Type B pancreatic cell (in vitro differentiated cells): ENCODE measurements around the gene RAD51B. TPM values are rescaled to one million over a fixed set of nuclear protein-coding genes. Genes with fewer than 3 reads are reported as not detected.

ENCODE experiments used
- DNase-seq: peaks from one replicate; pipeline ENCODE4 v3.0.0; 2021; ENCODE audit warnings: mixed read lengths; ENCODE audit not compliant: unreplicated experiment; ENCODE audit errors: extremely low spot score
- H3K27ac Mint-ChIP-seq: 2 replicates; pipeline ENCODE4 v1.8.0; 2021; ENCODE audit warnings: mild to moderate bottlenecking, mixed read lengths
- H3K27me3 Mint-ChIP-seq: 2 replicates; pipeline ENCODE4 v1.8.0; 2021; ENCODE audit warnings: mixed read lengths
- H3K36me3 Mint-ChIP-seq: 2 replicates; pipeline ENCODE4 v1.8.0; 2021; ENCODE audit warnings: mixed read lengths
- H3K4me1 Mint-ChIP-seq: one replicate; pipeline ENCODE4 v1.8.0; 2021; ENCODE audit warnings: mixed read lengths; ENCODE audit not compliant: unreplicated experiment
- H3K4me3 Mint-ChIP-seq: 2 replicates; pipeline ENCODE4 v1.8.0; 2021; ENCODE audit warnings: mild to moderate bottlenecking, mixed read lengths
- H3K9me3 Mint-ChIP-seq: 2 replicates; pipeline ENCODE4 v1.8.0; 2021; ENCODE audit warnings: mixed read lengths
- total RNA-seq: library from RNA; stranded (reverse); gene quantifications from 2 replicates; pipeline ENCODE4 v1.2.1, GENCODE V29; 2021; ENCODE audit warnings: low replicate concordance
- TF ChIP-seq, protein P1 (sequence below): fragments of 200-600 bp; sonication (generic); conservative IDR thresholded peaks from 2 replicates; pipeline ENCODE4 v1.5.0; 2021; ENCODE audit warnings: antibody characterized with exemption, mild to moderate bottlenecking

The RAD51B gene
- total RNA-seq, 1 donor from 2014 or later: 27.3 TPM

DNA sequence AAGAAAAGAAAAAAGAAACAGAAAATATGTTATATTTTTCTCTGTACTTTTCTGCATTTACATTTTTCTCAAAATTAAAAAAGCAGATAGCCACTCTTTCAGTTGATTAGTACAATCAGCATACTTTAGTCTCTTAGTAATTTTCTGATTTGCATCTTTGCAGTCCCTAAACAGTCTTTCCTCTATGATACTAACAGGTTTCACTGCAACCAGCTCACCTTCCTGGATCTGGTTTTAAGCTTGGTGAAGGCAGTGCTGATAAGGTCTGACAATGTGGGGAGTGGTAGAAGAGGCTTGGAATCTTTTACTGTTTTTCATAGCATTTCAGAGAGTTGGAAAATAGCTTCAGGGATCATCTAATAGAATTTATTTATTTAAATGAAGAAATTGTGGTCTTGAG, 515.7 kb downstream of the RAD51B start:
- H3K27me3 Mint-ChIP-seq: no peaks in the 10 kb centered on the region
- H3K4me1 Mint-ChIP-seq: peaks cover 43% of the 10 kb centered on the region
- H3K27ac Mint-ChIP-seq: peak overlapping the region; percentile 37
- TF ChIP-seq, protein P1, sequence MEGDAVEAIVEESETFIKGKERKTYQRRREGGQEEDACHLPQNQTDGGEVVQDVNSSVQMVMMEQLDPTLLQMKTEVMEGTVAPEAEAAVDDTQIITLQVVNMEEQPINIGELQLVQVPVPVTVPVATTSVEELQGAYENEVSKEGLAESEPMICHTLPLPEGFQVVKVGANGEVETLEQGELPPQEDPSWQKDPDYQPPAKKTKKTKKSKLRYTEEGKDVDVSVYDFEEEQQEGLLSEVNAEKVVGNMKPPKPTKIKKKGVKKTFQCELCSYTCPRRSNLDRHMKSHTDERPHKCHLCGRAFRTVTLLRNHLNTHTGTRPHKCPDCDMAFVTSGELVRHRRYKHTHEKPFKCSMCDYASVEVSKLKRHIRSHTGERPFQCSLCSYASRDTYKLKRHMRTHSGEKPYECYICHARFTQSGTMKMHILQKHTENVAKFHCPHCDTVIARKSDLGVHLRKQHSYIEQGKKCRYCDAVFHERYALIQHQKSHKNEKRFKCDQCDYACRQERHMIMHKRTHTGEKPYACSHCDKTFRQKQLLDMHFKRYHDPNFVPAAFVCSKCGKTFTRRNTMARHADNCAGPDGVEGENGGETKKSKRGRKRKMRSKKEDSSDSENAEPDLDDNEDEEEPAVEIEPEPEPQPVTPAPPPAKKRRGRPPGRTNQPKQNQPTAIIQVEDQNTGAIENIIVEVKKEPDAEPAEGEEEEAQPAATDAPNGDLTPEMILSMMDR: no peak
- H3K9me3 Mint-ChIP-seq: no peaks in the 10 kb centered on the region
- no peak overlapping the region for H3K4me3 Mint-ChIP-seq
- no peak for DNase-seq
- peaks cover 4% of the 10 kb centered on the region for H3K36me3 Mint-ChIP-seq

DNA sequence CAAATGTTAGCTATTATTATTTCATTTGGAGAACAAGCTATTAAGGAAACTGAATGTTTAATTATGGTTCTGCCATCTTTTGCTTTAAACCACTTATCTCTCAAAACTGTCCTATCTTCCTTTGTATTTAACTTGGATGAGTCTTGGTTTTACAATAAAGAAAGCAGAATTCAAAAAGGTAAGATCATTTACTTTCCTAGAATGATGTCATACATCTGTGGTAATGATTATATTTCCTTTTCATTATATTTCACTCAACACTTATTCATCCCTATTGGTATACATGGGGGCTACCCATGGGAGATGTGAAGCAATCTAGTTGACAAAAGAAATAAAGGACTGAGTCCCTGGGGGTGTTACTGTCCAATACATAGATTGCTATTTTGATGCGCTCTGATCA, 516.6 kb downstream of the RAD51B start:
- TF ChIP-seq, protein P1: no peak
- H3K36me3 Mint-ChIP-seq: peaks cover 4% of the 10 kb centered on the region
- no peak for DNase-seq
- no peak overlapping the region for H3K27ac Mint-ChIP-seq
- H3K4me3 Mint-ChIP-seq: no peak overlapping the region
- no peaks in the 10 kb centered on the region for H3K9me3 Mint-ChIP-seq
- H3K4me1 Mint-ChIP-seq: peaks cover 42% of the 10 kb centered on the region
- no peaks in the 10 kb centered on the region for H3K27me3 Mint-ChIP-seq

DNA sequence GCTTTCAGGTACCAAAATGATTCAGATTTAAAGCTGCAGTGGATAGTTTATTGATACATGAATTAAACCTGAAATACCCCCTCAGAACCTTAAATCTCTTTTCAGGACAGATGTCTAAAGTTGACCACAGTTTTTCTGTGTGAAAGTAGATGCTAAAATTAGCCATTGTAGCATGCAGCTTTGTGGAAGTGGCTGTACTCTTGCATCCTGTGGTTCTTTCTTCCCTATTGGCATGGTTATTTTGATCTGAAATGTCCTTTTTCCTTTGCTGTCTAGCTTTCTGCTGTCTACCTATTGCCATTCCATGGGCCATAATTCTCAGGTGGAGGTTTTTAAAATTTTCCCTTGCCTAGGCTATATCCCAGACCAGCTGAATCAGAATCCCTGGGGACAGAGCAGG, 517.7 kb downstream of the RAD51B start:
- H3K36me3 Mint-ChIP-seq: peaks cover 4% of the 10 kb centered on the region
- TF ChIP-seq, protein P1: no peak
- H3K27ac Mint-ChIP-seq: no peak overlapping the region
- no peak for DNase-seq
- no peak overlapping the region for H3K4me3 Mint-ChIP-seq
- no peaks in the 10 kb centered on the region for H3K27me3 Mint-ChIP-seq
- peaks cover 41% of the 10 kb centered on the region for H3K4me1 Mint-ChIP-seq
- H3K9me3 Mint-ChIP-seq: no peaks in the 10 kb centered on the region

DNA sequence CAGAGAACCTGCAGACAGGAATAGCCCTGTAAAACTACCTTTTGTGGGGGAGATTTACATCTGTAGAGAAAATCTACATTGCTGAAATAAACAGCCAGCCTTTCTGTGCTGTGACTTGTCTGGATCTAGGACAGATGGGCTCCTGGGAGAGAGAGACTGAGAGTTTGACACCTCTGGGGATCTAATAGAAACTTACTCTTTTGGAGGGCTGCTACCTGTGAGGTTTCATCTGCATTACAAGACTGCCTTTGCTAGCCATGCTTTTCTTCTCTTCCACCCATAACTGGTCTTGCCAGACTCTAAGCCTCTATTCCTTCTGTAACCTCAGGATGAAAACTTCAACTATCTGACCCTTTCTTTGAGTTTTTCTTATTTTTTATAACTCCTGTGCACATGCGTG, 520.7 kb downstream of the RAD51B start:
- Mint-ChIP-seq H3K4me1 (peaks cover 27% of the 10 kb centered on the region), H3K27ac (no peak overlapping the region), H3K4me3 (no peak overlapping the region), H3K27me3 (no peaks in the 10 kb centered on the region), H3K36me3 (peaks cover 12% of the 10 kb centered on the region), H3K9me3 (peaks cover 5% of the 10 kb centered on the region)
- no peak for DNase-seq
- TF ChIP-seq, protein P1: no peak

DNA sequence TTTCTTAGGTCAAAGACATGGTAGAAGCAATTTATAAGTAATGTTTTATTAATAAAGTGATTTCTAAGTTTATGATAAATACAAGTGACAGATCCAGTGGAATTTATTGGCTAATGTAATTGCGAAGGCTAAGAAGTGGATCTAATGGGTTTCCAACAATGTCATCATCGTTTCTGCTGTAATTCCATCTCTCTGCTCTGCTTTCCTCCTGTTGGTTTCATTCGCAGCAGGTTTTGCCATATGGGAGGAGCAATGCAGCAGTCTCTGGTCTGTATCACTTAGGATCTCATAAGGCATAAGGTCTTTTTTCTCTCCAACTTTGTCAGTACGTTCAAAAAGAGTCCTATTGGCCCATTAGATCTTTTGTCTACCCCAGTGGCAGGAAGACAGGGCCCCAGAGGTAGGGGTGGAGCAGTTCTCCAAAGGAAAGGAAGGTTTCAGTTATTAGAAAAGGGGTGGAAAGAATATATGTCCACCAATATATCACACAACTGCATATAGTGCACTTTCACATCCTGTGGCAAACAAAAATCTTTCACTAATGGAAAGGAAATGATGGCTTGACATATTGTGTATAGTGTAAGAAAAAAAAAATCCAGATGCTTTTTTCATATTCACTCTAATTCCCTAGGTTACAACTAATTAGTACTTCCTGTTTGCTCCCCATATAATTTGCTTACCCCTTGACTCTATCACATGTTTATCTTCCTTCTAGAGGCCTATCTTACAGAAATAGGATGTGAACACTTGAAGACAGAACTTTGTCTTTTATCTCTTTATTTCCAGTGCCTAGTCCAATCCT, 522.0 kb downstream of the RAD51B start:
- Mint-ChIP-seq H3K4me1 (peaks cover 27% of the 10 kb centered on the region), H3K9me3 (peaks cover 10% of the 10 kb centered on the region), H3K27ac (no peak overlapping the region), H3K36me3 (peaks cover 17% of the 10 kb centered on the region), H3K27me3 (no peaks in the 10 kb centered on the region), H3K4me3 (no peak overlapping the region)
- TF ChIP-seq, protein P1: no peak
- DNase-seq: no peak
